T-helper 22 cell (primary cell): ENCODE results near the gene NSL1.
"Not testable (repeated sequence)": the region's sequence is repeated elsewhere in the genome, so short reads cannot be mapped to it uniquely, and the experiment has no call there.

Source experiments
- DNase-seq: peaks from one replicate; pipeline ENCODE4 v3.0.0-alpha.2; 2020; ENCODE audit warnings: low read depth

The NSL1 gene

DNA sequence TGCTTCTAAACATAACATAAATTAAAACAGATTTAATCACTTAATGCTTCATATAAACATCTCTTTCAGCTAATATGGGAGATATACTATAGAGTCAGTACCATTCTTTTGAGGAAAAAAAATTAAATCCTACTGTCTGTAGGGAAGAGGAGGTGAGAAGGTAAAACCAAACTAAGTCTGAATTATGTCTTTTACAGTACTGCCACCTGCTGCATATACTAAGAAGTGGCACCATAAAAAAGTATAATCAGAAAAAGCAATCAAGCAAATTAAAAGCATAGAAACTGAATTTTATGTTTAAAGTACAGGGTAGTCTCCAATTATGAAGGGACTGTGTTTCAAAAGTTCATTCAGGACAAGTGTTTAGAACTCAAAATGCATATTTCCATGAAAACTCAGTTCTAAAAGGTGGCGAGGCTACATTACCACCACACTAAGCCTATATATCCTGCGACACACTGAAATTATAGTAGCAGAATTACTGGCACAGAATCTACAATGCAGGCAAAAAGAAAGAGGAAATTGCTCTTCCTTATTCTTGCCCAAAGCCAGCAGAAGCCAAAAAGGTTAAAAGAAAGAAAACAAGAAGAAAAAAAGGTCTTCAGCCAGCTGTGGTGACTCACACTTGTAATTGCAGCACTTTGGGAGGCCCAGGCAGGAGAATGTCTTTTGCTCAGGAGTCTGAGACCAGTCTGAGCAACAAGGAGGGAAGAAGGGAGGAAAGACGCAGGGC lies 9.0 kb downstream of the NSL1 start:
- no peak for DNase-seq

DNA sequence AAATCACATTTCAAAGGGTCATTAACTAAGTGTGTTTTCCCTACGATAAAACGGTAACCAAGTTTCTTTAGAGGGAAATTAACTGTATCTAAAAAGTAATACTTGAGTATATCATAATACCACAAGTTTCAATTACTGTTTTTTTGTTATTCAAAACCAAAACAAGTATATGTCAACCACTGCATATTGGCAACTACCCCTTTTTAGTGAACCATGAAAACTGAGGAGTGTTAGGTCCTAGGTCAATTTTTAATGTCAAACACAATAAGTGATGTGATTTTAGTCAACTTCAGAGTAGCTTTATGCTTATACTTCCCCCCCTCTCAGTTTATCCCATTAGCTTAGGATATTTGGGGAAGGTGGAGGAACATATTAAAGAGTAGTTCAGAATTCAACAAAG lies 10.4 kb downstream of the NSL1 start:
- DNase-seq, result no peak

DNA sequence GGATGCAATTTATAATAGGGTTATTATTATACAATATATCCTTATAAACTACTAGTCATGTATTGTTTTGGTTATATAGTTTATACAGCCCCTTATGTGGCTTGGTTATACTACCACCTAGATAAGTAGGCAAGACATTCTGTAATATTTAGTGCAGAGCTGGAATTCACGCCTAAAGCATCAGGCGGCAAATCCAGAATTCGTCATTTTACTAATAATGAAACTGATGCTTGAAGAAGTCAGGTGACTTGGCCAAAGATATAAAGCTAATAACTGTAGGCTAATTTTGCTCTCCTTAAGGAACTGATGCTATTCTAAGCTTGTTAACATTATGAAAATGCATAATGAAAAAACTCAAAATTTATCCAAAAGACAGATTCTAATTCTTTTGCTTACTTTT lies 10.8 kb downstream of the NSL1 start:
- no peak for DNase-seq

DNA sequence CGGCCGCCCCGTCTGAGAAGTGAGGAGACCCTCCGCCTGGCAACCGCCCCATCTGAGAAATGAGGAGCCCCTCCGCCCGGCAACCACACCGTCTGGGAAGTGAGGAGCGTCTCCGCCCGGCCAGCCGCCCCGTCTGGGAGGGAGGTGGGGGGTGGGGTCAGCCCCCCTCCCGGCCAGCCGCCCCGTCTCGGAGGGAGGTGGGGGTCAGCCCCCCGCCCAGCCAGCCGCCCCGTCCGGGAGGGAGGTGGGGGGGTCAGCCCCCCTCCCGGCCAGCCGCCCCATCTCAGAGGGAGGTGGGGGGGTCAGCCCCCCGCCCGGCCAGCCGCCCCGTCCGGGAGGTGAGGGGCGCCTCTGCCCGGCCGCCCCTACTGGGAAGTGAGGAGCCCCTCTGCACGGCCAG lies 12.5 kb downstream of the NSL1 start:
- not testable (repeated sequence) for DNase-seq

DNA sequence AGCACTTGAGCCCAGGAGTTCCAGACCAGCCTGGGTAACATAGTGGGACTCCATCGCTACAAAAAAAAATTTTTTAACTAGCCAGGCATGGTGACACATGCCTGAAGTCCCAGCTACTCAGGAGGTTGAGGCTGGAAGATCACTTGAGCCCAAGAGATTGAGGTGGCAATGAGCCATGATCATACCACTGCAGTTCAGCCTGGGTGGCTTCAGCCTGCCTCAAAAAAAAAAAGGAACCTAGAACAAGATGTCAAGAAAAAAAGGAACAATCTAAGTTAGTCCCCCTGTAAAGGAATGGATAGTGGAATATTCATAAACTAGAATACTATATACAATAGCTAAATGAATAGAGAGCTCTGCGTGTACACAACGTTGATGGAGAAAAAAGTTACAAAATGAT lies 14.4 kb downstream of the NSL1 start:
- DNase-seq, result no peak

DNA sequence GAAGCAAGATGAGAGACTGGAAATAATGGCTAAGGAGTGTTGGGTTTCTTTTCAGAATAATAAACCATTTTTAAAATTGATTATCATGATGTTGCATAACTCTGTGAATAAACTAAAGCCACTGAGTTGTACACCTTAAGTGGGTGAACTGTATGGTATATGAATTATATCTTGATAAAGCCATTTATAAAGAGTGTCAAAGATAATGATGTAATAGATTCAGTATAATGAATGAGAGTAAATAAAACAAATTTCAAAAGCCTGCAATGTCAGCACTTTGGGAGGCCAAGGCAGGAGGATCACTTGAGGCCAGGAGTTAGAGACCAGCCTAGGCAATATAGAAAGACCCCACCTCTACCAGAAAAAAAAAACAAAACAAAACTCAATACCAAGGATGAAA lies 16.3 kb downstream of the NSL1 start:
- no peak for DNase-seq

DNA sequence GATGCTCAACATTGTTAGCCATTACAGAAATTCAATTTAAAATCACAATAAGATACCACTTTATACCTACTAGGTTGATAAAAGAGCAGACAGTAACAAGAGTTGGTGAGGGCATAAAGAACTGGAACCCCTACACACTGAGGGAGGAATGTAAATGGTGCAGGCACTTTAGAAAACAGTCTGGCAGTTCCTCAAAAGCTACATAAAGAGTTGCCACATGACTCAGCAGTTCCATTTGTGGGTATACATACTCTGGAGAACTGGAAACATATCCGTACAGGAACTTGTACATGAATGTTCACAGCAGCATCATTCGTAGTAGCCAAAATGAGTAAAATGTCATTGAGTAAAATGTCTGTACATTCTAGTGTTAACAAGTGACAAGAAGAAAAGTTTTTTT lies 17.0 kb downstream of the NSL1 start:
- DNase-seq, result no peak

DNA sequence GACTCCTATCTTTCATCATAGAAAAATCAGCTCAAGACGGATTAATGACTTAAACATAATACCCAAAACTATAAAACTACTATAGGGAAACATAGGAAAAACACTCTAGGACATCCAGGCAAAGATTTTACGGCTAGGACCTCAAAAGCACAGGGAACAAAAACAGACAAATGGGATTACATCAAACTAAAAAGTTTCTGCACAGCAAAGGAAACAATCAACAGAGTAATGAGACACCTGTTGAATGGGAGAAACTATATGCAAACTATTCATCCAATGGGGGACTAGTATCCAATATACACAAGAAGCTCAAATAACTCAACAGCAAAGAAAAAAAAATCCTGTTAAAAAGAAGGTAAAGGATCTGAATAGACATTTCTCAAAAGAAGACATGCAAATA lies 18.6 kb downstream of the NSL1 start:
- DNase-seq, result no peak

DNA sequence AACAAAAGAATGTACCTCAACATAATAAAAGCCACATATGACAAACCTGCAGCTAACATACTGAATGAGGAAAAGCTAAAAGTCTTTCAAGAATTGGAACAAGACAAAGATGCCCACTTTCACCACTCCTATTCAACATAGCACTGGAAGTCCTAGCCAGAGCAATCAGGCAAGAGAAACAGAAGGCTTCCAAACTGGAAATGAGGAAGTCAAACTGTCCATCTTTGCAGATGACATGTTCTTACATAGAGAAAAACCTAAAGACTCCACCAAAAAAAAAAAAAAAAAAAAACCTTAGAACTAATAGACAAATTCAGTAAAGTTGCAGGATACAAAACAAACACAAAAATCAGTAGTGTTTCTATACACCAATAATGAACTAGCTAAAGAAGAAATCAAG lies 20.2 kb downstream of the NSL1 start:
- DNase-seq, result no peak

DNA sequence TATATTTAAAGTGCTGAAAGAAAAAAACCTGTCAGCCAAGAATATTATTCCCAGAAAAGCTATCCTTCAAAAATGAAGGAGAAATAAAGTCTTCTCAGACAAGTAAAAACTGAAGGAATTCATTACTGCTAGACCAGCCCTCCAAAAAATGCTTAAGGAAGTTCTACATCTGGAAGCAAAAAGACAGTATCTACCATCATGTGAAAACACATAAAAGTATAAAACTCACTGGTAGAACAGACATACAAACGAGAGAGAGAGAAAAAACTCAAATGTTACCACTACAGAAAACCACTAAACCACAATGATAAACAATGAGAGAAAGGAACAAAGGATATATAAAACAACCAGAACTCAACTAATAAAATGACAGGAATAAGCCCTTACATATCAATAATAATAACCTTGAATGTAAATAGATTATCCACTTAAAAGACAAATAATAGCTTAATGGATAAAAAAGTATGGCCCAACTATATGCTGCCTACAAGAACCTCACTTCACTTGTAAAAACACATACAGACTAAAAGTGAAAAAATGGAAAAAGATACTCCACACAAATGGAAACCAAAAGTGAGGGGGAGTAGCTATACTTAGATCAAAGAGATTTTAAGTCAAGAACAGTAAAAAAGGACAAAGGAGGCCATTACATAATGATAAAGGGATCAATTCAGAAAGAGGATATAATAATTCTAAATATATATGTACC lies 22.0 kb downstream of the NSL1 start:
- DNase-seq, result no peak

DNA sequence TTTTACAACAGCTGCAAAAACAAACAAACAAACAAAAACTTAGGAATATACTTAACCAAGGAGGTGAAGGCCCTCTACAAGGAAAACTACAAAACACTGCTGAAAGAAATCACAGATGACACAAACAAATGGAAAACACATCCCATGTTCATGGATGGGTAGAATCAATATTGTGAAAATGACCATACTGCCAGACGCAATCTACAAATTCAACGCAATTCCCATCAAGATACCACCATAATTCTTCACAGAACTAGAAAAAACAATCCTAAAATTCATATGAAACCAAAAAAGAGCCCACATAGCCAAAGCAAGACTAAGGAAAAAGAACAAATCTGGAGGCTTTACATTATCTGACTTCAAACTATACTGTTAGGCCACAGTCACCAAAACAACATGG lies 24.8 kb downstream of the NSL1 start:
- DNase-seq, result not testable (repeated sequence)

DNA sequence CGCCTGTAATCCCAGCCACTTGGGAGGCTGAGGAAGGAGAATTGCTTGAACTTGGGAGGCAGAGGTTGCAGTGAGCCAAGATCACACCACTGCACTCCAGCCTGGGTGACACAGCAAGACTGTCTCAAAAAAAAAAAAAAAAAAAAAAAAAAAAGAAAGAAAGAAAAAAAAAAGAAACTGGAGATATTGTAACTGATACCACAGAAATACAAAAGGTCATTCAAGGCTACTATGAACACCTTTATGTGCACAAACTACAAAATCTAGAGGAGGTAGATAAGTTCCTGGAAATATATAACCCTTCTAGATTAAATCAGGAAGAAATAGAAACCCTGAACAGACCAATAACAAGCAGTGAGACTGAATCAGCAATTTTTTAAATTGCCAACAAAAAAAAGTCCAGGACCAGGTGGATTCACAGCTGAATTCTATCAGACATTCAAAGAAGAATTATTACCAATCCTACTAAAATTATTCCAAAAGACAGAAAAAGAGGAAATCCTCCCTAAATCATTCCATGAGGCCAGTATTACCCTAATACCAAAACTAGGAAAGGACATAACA lies 26.8 kb downstream of the NSL1 start:
- DNase-seq, result not testable (repeated sequence)

DNA sequence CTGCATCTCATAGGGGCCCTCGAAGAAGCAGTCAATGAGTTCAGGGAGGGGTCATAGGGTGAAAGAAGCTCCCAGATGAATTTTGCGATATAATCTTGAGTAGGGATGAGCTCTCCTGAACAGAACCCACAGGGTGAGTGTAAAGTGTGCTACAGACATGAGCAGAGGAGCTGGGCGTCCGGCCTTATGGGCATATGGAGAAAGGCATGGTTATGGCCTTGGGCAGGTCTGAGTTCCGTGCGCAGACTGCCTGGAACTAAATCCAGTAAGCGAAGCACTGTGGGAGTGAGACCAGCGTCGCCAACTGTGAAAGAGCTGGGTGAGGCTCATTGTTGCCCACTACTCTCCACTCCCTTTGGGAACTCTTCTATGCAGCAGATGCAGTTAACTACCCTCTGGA lies 28.7 kb downstream of the NSL1 start:
- no peak for DNase-seq

DNA sequence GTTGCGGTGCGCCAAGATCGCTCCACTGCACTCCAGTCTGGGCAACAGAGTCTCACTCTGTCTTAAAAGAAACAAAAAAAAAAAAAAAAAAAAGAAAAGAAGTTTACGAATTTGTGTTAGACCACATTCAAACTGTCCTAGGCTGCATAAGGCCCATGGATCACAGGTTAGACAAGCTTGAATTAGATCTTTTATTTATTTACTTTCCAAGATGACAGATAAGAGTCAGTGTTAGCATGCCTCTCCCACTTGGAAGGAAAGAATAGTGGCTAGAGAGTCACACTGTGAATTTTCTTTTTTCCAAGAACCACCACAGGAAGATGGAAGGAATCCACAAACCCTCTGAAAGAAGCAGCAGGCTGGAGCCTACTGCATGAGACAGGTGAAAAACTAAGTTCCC lies 29.3 kb downstream of the NSL1 start:
- no peak for DNase-seq

DNA sequence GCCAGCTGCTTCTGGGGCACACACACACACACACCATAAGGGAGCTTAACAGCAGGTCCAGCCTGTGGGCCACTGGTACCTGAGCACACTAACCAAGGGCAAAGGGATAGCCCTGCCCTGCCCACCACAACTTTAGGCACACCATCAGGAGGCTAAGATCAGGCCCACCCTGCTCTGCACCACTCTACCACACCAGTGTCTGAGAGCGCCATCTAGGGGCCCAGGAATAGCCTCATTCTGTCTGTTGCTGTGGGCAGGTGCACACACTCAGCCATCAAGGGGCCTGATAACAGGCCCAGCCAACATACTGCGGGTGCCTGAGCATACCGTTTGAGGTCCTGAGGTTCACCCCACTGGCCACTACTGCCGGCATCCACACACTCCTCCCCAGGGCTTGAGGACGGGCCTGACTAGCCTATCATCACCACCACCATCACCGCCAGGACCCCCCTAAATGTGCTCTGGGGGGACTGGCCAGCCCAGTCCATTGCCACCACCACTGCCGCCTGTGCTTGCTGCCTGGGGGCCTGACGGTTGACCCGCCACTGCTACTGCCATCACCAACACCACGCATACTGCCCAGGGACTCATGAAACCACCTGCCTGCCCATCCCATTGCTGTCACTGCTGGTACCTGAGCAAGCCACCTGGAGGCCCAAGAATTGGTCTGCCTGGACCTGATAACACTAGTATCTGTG lies 31.3 kb downstream of the NSL1 start:
- DNase-seq, result no peak

DNA sequence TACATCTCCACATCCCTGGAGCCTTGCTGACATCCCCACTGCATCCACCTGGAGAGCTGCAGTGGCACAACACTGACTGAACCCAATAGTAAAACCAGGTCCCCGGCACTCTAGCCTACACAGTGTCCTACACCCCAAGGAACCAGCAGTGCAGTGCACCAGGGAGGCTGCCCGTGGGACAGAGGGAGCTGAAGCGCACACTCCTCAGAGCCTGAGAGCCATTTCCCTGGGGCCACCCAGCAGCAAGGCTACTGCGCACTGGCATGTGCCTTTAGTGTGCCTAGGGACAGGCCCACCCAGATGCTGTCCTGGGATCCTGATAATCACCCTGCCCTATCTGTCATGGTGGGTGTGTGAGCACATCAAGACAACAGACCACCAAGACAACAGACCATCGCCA lies 31.9 kb downstream of the NSL1 start:
- no peak for DNase-seq

DNA sequence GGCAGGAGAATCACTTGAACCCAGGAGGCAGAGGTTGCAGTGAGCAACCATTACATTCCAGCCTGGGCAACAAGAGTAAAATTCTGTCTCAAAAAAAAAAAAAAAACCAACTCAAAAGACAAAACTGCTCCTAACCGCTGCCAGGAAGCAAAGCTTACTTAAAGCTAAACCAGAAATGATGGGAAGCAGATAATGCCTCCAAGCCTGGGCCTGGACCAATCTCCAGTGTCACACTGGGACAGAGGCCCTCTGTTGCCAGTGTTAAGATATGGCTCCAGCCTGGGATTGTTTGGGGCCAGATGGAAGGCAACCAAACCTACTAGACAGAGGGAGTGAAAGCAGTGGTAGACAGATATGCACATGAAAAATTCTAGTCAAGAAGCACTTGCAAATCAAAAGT lies 36.9 kb downstream of the NSL1 start:
- no peak for DNase-seq

DNA sequence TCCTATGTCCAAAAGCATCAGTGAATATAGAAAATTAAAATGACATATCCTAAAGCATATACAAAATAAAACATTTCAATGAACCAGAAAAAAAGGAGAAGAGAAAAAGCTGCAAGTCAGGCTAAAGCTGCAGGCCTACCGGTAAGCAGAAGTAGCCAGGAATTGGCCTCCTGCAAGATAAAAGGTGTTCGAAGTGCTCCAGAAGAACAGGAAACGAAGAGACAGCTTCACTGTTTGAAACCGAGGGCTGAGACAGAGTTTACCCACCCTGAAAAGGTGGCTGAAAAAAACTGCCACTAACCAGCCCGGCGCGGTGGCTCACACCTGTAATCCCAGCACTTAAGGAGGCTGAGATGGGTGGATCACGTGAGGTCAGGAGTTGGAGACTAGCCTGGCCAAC lies 37.4 kb downstream of the NSL1 start:
- DNase-seq, result no peak

DNA sequence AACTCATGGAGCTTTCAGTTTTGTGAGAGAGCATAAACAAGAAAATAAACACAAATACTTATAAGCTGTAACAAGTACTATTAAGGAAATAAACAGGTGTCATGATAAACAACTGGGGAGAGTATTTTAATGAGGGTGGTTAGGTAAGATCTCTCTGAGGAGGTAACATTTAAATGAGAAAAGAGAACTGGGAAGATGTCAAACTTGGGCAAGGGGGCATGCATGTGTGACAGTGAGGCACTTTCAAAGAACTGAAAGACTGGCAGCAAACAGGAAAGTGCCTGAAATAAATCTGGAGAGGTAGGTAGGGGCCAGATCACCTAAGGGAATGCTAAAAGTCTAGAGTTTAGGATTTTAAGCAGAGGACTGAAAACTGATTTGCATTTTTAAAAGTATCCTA lies 37.8 kb downstream of the NSL1 start:
- no peak for DNase-seq

DNA sequence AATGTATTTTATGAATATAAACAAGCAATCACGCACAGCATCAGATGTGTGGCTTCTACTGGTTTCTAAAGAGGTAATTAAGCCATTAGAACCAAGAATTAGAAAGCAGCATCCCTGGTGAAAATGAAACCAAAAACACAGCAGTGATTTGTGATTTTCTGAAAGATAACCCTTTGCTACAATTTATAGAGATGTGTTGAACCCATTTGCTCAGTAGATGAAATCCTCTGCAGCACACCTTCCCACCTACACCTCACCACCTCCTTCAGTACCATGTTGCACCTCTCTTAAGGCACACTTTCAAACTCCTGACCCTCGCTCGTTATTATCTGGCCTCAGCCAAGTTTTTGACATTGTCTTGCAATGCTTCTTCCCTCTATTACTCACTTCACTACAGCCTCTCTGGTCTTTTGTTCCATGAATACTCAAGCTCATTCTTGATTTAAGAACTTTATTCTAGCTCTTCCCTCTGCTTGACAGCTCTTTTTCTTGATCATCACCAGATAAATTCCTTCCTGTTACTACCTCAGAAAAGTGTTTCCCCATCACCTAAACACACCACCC lies 38.6 kb downstream of the NSL1 start:
- no peak for DNase-seq

DNA sequence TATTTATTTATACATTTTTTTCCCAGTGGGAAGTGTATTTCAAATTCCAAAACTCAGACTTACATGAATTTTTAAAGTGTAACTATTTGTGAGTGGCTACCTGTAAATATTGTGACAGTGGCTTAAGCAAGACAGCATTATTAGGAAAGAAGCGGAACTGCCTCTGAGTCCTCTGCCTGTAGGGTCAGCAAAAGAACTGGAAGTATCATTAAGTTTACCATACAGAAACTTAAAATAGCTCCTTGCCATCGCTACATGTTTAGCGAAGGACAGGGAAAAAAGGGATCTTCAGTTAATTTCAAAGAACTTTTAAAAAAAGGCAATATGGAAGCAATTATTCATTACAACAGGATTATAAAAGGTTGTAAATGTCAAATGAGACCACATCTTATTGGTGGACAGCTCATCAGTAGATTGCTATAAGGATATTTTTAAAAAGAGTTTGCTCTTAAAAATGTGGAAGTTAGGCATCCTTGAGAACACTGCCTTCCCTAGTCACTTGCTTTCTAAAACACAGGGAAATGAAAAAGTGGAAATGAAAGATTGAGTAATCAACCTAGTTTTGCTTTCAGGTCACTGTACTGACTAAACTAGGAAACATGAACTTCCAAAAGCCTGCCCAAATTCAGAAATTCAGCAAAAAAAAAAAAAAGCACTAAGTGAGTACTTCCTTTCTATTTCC lies 39.2 kb downstream of the NSL1 start:
- no peak for DNase-seq
